ENCODE data around the gene PSMD5.
A peak's percentile ranks its signal among the peaks of the same experiment; 100 is the strongest.

Gene PSMD5

DNA sequence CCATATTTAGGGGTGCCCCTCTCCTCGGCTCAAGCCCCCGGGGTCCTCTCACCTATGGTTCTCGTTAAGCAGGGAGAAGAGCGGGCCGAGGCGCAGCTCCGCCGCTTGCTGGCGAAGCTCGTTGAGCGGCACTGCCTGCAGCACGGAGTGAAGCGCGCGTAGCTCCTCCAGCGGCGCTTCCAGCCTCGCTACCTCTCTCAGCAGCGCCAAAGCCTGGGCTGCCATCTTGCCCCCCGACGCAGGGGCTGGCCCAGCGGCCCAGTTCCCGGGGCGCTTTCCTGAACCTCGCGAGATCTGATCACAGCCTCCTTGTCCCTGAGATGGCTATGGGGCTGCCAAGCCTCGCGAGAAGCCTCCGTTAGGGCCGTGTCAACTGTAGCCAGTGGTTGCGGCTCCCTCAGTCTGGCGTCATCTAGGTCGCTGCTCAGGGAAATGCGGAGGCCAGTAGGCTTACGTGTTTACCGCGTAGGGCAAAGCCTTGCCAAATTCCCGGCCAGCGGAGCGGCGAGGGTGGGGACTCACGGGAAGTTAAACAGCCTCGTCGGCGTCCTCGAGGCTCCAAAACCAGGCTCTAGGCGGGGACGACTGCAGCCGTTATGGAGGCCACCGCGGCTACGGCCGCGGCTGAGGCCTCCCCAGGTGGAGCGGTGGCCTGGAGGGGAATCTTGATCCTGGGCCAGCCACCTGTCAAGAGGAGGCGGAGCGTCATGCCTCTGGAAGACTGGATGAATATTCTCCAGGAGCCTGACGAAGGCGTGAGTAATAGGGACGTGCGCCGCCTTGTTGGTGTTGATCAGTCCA lies at the start of gene PSMD5:
Gene PSMD5, minus strand, starts transcription at position 238 of the 801 bp plus-strand sequence. Its CDS starts 13 bp downstream, at position 225.
- Histone ChIP-seq H3K9me3 (ENCODE audit: insufficient read depth, low read length) (no peaks in the 10 kb centered on the region), H2AFZ (ENCODE audit: low read depth, low read length, severe bottlenecking) (peak within 1 kb of the TSS; percentile 90), H3K4me2 (ENCODE audit: low read depth, low read length, poor library complexity, severe bottlenecking) (peak within 1 kb of the TSS; percentile 80), H3K36me3 (ENCODE audit: low read length) (no peaks in the 10 kb centered on the region), H3K27ac (ENCODE audit: low read depth, low read length) (peak within 1 kb of the TSS; percentile 60), H3F3A (ENCODE audit: insufficient read depth) (peaks cover 4% of the 10 kb centered on the region; the same call in 1 of the 2 replicates), H4K20me1 (ENCODE audit: low read depth, low read length) (no peaks in the 10 kb centered on the region), H3K79me2 (ENCODE audit: insufficient read depth, low read length) (peaks cover 54% of the 10 kb centered on the region), H3K9ac (ENCODE audit: low read length) (peak within 1 kb of the TSS; percentile 93), H3K27me3 (ENCODE audit: low read length) (no peaks in the 10 kb centered on the region), H3K9me2 (replicated peaks; ENCODE audit: insufficient read depth, low read length) (no peaks in the 10 kb centered on the region), H3K4me3 (ENCODE audit: insufficient read depth, low read length, poor library complexity, severe bottlenecking) (peak within 1 kb of the TSS; percentile 69)
- TF ChIP-seq EZH2phosphoT487 (conservative IDR thresholded peaks at IDR 0.05; ENCODE audit: low read length): no peak
- TF ChIP-seq, protein P1, sequence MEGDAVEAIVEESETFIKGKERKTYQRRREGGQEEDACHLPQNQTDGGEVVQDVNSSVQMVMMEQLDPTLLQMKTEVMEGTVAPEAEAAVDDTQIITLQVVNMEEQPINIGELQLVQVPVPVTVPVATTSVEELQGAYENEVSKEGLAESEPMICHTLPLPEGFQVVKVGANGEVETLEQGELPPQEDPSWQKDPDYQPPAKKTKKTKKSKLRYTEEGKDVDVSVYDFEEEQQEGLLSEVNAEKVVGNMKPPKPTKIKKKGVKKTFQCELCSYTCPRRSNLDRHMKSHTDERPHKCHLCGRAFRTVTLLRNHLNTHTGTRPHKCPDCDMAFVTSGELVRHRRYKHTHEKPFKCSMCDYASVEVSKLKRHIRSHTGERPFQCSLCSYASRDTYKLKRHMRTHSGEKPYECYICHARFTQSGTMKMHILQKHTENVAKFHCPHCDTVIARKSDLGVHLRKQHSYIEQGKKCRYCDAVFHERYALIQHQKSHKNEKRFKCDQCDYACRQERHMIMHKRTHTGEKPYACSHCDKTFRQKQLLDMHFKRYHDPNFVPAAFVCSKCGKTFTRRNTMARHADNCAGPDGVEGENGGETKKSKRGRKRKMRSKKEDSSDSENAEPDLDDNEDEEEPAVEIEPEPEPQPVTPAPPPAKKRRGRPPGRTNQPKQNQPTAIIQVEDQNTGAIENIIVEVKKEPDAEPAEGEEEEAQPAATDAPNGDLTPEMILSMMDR (IDR thresholded peaks at IDR 0.05; ENCODE audit: insufficient read depth, low read length, poor library complexity, severe bottlenecking): no peak

DNA sequence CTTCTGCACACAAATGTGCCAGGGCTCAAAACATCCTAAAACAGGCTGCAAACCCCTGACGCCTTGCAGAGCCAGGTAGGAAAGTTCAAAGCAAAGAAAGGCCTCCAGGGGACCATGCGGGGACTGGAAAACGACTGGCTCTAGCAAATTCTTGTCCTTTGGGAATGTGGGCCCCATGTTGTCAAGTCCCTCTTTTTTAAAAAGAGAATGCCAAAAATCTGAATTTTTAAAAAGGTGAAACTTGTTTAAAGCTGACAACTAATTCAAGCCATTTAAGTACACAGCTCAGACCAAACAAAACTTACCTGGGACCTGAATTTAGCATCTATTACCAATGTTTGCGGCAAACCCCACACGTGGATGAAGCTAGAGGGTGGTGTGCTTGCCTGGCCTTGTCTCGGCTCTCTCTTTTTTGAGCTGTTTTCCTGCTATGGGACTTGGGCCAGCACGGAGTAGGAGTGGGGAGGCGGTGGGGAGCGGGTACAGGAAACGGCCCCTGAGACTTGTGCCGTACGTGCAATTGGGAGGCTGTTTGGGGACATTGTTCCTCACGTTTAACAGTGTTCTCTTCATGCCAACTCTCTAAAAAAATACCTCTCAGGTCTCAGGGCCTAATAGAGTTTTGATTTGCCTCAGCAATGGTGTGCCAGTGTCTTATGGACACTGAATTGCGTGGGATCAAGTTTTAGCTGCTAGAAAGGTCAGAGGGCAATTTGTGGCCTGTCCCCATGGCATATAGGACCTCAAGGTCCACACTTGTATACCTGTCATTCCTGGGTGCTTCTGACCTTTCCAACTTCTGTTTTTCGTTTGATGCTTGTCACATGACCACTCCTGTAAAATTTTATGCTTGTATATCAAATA lies 49.4 kb upstream of the PSMD5 start:
- TF ChIP-seq, protein P1 (IDR thresholded peaks at IDR 0.05; ENCODE audit: insufficient read depth, low read length, poor library complexity, severe bottlenecking): no peak
- TF ChIP-seq EZH2phosphoT487 (conservative IDR thresholded peaks at IDR 0.05; ENCODE audit: low read length): no peak
- Histone ChIP-seq H2AFZ (ENCODE audit: low read depth, low read length, severe bottlenecking) (no peak overlapping the region), H4K20me1 (ENCODE audit: low read depth, low read length) (no peaks in the 10 kb centered on the region), H3K4me3 (ENCODE audit: insufficient read depth, low read length, poor library complexity, severe bottlenecking) (peak overlapping the region; percentile 0), H3K36me3 (ENCODE audit: low read length) (no peaks in the 10 kb centered on the region), H3K27me3 (ENCODE audit: low read length) (no peaks in the 10 kb centered on the region), H3K4me2 (ENCODE audit: low read depth, low read length, poor library complexity, severe bottlenecking) (peak overlapping the region; percentile 52), H3K9ac (ENCODE audit: low read length) (peak overlapping the region; percentile 49), H3K27ac (ENCODE audit: low read depth, low read length) (peak overlapping the region; percentile 91), H3K9me2 (replicated peaks; ENCODE audit: insufficient read depth, low read length) (no peaks in the 10 kb centered on the region), H3K9me3 (ENCODE audit: insufficient read depth, low read length) (no peaks in the 10 kb centered on the region), H3K79me2 (ENCODE audit: insufficient read depth, low read length) (no peaks in the 10 kb centered on the region), H3F3A (ENCODE audit: insufficient read depth) (peaks cover 39% of the 10 kb centered on the region)

DNA sequence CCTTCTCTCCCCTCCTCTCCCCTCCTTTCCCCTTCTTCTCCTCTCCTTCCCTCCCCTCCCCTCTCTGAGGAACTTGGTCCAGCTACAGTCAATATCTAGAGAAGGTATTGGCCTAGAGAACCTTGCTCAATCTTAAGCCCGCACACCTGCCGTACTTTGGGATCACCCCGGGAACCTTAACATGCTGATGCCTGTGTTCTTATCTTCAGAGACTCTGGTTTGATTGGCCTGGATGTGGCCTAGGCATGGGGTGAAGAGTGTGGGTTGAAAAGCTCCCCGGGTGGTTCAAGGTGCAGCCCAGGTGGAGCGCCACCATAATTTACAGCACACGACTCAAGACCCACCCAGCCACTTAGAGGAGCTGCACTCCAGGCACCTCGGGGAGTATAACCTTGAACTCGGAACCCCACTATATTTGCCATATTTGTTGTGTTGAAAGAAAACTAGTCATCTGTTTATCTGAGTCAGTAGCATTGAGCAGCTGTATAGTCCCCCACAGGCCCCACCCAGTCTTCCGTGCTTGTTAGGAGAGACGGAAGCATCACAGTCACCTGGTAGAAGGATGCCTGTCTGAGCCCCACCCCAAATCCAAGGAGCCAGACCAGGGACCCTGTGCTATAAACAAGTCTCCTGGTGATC lies 48.6 kb upstream of the PSMD5 start:
- Histone ChIP-seq H3K27me3 (ENCODE audit: low read length) (no peaks in the 10 kb centered on the region), H3K36me3 (ENCODE audit: low read length) (no peaks in the 10 kb centered on the region), H3F3A (ENCODE audit: insufficient read depth) (peaks cover 34% of the 10 kb centered on the region), H3K4me3 (ENCODE audit: insufficient read depth, low read length, poor library complexity, severe bottlenecking) (no peak overlapping the region), H3K79me2 (ENCODE audit: insufficient read depth, low read length) (no peaks in the 10 kb centered on the region), H2AFZ (ENCODE audit: low read depth, low read length, severe bottlenecking) (no peak overlapping the region), H3K9me3 (ENCODE audit: insufficient read depth, low read length) (no peaks in the 10 kb centered on the region), H3K9ac (ENCODE audit: low read length) (peak overlapping the region; percentile 49), H3K4me2 (ENCODE audit: low read depth, low read length, poor library complexity, severe bottlenecking) (peak overlapping the region; percentile 52), H4K20me1 (ENCODE audit: low read depth, low read length) (no peaks in the 10 kb centered on the region), H3K9me2 (replicated peaks; ENCODE audit: insufficient read depth, low read length) (no peaks in the 10 kb centered on the region), H3K27ac (ENCODE audit: low read depth, low read length) (peak overlapping the region; percentile 91)
- no peak for TF ChIP-seq EZH2phosphoT487 (conservative IDR thresholded peaks at IDR 0.05; ENCODE audit: low read length)
- TF ChIP-seq, protein P1 (IDR thresholded peaks at IDR 0.05; ENCODE audit: insufficient read depth, low read length, poor library complexity, severe bottlenecking): no peak

All from SU-DHL-6 (cell line).